ENCODE data around the gene SEMA4C. TPM values are rescaled to one million over a fixed set of nuclear protein-coding genes. Genes with fewer than 3 reads are reported as not detected.

Gene SEMA4C
- total RNA-seq, 2 donors from 2014 or later, result 82.5 to 92.1 TPM

DNA sequence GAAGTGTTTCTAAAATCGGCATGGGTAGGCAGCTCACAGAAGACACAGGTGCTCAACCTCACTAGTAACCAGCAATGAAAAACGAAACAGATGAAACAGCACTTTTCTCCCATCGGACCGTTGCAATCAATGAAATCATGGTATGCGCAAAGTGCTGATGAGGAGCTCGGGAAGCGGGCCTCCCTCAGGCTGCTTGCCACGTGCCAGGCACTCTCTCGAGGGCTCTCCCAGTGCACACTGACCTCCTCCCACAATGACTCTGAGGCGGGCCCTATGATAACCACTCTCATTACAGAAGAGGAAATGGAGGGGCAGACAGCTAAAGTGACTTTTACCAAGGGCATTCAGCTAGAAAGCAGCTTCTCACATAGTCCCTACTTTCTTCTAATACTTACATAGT, 22.3 kb downstream of the SEMA4C start:
- Histone ChIP-seq H3K27me3 (ENCODE audit: control insufficient read depth, insufficient read depth, low read length, poor library complexity, severe bottlenecking) (no peaks in the 10 kb centered on the region), H3K9ac (ENCODE audit: extremely low read depth, low read length, poor library complexity, severe bottlenecking) (no peak overlapping the region), H3K4me3 (ENCODE audit: low read length) (no peak overlapping the region), H3K27ac (ENCODE audit: low read depth, low read length) (no peak overlapping the region), H3K36me3 (ENCODE audit: control insufficient read depth, insufficient read depth, low read length) (peaks cover 33% of the 10 kb centered on the region), H3K9me3 (ENCODE audit: control insufficient read depth, low read length) (no peaks in the 10 kb centered on the region), H3K4me1 (ENCODE audit: control insufficient read depth, insufficient read depth, low read length) (no peaks in the 10 kb centered on the region)
- Mint-ChIP-seq H3K27me3 (ENCODE audit: insufficient read depth) (no peaks in the 10 kb centered on the region), H3K4me3 (no peak overlapping the region), H3K9me3 (no peaks in the 10 kb centered on the region), H3K27ac (no peak overlapping the region), H3K36me3 (ENCODE audit: low read depth) (peaks cover 33% of the 10 kb centered on the region), H3K4me1 (no peaks in the 10 kb centered on the region)
- TF ChIP-seq, protein P1, sequence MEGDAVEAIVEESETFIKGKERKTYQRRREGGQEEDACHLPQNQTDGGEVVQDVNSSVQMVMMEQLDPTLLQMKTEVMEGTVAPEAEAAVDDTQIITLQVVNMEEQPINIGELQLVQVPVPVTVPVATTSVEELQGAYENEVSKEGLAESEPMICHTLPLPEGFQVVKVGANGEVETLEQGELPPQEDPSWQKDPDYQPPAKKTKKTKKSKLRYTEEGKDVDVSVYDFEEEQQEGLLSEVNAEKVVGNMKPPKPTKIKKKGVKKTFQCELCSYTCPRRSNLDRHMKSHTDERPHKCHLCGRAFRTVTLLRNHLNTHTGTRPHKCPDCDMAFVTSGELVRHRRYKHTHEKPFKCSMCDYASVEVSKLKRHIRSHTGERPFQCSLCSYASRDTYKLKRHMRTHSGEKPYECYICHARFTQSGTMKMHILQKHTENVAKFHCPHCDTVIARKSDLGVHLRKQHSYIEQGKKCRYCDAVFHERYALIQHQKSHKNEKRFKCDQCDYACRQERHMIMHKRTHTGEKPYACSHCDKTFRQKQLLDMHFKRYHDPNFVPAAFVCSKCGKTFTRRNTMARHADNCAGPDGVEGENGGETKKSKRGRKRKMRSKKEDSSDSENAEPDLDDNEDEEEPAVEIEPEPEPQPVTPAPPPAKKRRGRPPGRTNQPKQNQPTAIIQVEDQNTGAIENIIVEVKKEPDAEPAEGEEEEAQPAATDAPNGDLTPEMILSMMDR (conservative IDR thresholded peaks at IDR 0.05), result no peak
- WGBS, 2 experiments (ENCODE audit: insufficient coverage in 1 of 2, insufficient read length in 1 of 2), result 90 to 93% methylated on average over 8 to 10 of the region's 10 CpGs
- DNase-seq, result no peak

DNA sequence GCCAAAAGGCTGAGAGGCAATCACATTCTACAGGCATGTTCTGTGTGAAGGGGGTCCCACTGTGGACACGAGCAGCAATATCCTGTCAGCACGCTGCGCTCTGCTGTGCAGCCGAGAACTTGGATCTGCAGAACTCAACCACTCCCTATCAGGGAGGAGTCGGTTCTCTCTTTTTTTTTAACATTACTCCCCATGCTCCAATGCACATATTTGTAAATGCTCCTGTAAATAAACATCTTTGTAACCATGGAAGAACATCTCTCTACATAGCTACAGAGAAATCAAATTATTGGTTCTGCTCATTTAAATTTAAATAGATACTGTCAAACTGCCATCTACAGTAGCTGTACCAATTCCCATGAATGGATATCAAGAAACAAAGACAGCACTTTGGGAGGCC, 23.1 kb downstream of the SEMA4C start:
- Histone ChIP-seq H3K9me3 (ENCODE audit: control insufficient read depth, low read length) (no peaks in the 10 kb centered on the region), H3K27me3 (ENCODE audit: control insufficient read depth, insufficient read depth, low read length, poor library complexity, severe bottlenecking) (no peaks in the 10 kb centered on the region), H3K9ac (ENCODE audit: extremely low read depth, low read length, poor library complexity, severe bottlenecking) (no peak overlapping the region), H3K27ac (ENCODE audit: low read depth, low read length) (no peak overlapping the region), H3K4me3 (ENCODE audit: low read length) (no peak overlapping the region), H3K4me1 (ENCODE audit: control insufficient read depth, insufficient read depth, low read length) (no peaks in the 10 kb centered on the region), H3K36me3 (ENCODE audit: control insufficient read depth, insufficient read depth, low read length) (peaks cover 30% of the 10 kb centered on the region)
- Mint-ChIP-seq H3K36me3 (ENCODE audit: low read depth) (peaks cover 30% of the 10 kb centered on the region), H3K27me3 (ENCODE audit: insufficient read depth) (no peaks in the 10 kb centered on the region), H3K4me3 (no peak overlapping the region), H3K4me1 (peaks cover 2% of the 10 kb centered on the region), H3K27ac (no peak overlapping the region), H3K9me3 (no peaks in the 10 kb centered on the region)
- DNase-seq, result no peak
- 91 to 100% methylated on average over 5 of the region's 5 CpGs for WGBS, 2 experiments (ENCODE audit: insufficient coverage in 1 of 2, insufficient read length in 1 of 2)
- TF ChIP-seq, protein P1 (conservative IDR thresholded peaks at IDR 0.05), result no peak

DNA sequence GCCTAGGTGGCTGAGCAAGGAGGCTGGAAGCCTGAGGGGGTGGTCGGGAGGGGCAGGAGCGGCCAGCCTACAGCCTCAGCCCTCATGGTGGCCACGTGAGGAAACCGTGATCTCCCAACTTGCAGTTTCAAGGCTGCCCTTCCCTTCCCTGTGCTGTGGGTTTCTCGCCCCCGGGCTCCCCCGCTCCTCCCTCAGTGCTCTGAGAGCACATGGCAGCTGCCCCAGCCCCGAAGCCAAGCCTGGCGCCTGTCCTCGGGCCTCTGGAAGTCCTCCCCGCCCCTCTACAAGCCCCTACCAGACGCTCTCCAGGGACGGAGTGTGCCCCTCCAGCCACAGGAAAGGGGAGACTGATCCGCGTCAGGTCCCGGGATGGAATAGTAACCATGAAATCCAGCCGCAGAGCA, 25.5 kb downstream of the SEMA4C start:
- Histone ChIP-seq H3K4me1 (ENCODE audit: control insufficient read depth, insufficient read depth, low read length) (no peaks in the 10 kb centered on the region), H3K36me3 (ENCODE audit: control insufficient read depth, insufficient read depth, low read length) (peaks cover 12% of the 10 kb centered on the region), H3K9me3 (ENCODE audit: control insufficient read depth, low read length) (no peaks in the 10 kb centered on the region), H3K27ac (ENCODE audit: low read depth, low read length) (no peak overlapping the region), H3K27me3 (ENCODE audit: control insufficient read depth, insufficient read depth, low read length, poor library complexity, severe bottlenecking) (no peaks in the 10 kb centered on the region), H3K4me3 (ENCODE audit: low read length) (no peak overlapping the region), H3K9ac (ENCODE audit: extremely low read depth, low read length, poor library complexity, severe bottlenecking) (no peak overlapping the region)
- H3K4me3 Mint-ChIP-seq, result no peak overlapping the region
- 91 to 94% methylated on average over 14 to 17 of the region's 17 CpGs for WGBS, 2 experiments (ENCODE audit: insufficient coverage in 1 of 2, insufficient read length in 1 of 2)
- TF ChIP-seq, protein P1 (conservative IDR thresholded peaks at IDR 0.05), result no peak
- H3K4me1 Mint-ChIP-seq, result peaks cover 2% of the 10 kb centered on the region
- no peaks in the 10 kb centered on the region for H3K9me3 Mint-ChIP-seq
- H3K27ac Mint-ChIP-seq, result no peak overlapping the region
- no peaks in the 10 kb centered on the region for H3K27me3 Mint-ChIP-seq (ENCODE audit: insufficient read depth)
- DNase-seq, result no peak
- peaks cover 16% of the 10 kb centered on the region for H3K36me3 Mint-ChIP-seq (ENCODE audit: low read depth)
